NCI-H187 treated with DMSO at 0.1 percent for 48 hours (cell line): ENCODE data around the gene TMEM181.
"Not testable (repeated sequence)": the region's sequence is repeated elsewhere in the genome, so short reads cannot be mapped to it uniquely, and the experiment has no call there.

Experiments used
- DNase-seq: peaks from one replicate; lab custom pipeline; 2025; lab: John Stamatoyannopoulos, UW

TMEM181 gene

GRCh38 chr6:158599635-158600034, 39.7 kb downstream of the TMEM181 start:
- DNase-seq: no peak

- no peak for DNase-seq
These were observed 43.6 kb downstream of the TMEM181 start for GRCh38 chr6:158603261-158604047.

GRCh38 chr6:158604048-158604406, 44.1 kb downstream of the TMEM181 start:
- DNase-seq: no peak

DNA sequence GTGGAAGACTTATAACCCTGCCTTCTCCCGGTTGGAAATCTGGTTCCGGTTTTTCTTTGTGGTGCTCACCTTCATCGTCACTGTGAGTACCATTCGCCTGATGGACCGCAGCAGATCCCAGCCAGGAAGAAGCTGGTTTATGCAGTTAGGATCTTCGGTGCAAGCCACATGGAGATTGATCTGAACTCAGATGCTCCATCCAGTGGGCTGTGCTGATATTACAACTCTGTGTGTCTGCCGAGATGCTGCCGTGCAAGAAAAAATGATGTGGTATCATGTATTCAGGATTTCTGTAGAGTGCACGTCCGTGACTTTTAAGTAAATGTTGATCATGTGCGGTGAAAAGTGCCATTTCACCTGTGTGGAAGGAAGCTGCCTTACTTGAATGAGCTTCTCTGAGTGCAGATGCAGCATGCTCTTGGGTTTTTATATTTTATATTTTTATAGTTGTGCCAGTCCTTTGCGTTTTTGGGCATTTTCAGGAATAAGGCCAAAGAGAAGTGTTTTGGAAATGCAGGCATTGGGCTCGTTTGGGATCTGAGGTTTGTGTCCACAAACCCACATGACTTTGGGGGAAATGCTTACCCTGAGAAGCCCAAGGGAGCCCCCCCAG, 45.5 kb downstream of the TMEM181 start:
- DNase-seq: no peak

DNA sequence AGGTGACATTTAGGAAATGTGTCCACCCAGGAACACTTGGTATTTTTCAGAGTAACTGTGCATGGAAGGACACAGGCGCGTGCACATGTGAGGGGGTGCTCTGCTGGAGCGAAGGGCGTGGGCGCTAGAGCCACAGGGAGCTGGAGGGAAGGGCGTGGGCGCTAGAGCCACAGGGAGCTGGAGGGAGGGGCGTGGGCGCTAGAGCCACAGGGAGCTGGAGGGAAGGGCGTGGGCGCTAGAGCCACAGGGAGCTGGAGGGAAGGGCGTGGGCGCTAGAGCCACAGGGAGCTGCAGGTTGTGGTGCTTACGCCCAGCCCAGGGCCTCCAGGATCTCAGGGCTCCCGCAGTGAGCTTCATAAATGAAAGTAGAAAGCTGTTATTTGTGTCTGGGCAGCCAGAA, 46.1 kb downstream of the TMEM181 start:
- not testable (repeated sequence) for DNase-seq

DNA sequence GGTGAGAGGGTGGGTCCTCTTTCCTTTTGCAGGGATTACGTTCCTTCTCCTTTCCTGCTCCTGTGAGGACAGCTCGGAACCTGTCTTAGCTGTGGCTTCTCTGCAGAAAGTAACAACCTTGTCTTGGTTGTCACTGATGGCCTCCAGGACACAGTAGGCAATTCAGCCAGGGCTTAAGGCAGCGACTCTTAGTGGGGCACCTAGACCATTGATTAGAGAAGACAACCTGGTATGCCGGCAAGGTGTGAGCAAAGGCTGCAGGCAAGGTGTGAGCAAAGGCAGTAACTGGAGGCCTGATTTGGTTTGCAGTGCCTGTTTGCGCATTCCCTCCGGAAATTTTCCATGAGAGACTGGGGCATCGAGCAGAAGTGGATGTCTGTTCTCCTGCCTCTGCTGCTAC, 47.0 kb downstream of the TMEM181 start:
- no peak for DNase-seq

DNA sequence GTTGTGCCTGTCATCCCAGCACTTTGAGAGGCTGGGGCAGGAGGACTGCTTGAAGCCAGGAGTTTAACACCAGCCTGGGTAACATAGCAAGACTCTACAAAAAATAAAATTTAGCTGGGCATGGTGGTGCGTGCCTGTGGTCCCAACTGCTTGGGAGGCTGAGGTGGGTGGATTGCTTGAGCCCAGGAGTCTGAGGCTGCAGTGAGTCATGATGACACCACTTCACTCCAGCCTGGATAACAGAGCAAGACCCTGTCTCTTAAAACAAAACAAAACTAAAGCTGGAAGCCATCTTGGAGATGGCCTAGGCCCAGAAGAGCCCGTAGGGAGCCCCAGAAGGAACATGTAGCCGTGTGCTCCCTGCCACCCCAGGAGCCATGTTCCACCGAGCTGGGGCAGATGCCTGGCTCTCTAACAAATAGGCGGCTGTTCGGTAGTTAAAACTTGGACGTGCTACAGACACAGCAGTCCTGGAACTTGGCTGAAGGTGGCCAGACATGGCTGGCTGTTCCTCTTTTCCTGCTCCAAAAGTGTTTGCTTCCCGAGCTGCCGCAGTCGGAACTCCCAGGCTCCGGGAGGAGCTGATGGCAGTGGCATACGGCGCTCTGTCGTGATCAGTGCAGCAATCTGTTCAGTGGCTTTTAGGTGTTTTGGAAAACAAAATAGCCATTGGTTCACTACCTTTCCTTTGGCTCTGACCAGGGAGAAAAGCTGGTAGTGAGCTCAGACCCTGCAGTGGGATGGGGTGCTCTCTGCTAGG, 47.7 kb downstream of the TMEM181 start:
- DNase-seq: no peak

- no peak for DNase-seq
These were observed 48.3 kb downstream of the TMEM181 start for GRCh38 chr6:158608221-158608620.

DNA sequence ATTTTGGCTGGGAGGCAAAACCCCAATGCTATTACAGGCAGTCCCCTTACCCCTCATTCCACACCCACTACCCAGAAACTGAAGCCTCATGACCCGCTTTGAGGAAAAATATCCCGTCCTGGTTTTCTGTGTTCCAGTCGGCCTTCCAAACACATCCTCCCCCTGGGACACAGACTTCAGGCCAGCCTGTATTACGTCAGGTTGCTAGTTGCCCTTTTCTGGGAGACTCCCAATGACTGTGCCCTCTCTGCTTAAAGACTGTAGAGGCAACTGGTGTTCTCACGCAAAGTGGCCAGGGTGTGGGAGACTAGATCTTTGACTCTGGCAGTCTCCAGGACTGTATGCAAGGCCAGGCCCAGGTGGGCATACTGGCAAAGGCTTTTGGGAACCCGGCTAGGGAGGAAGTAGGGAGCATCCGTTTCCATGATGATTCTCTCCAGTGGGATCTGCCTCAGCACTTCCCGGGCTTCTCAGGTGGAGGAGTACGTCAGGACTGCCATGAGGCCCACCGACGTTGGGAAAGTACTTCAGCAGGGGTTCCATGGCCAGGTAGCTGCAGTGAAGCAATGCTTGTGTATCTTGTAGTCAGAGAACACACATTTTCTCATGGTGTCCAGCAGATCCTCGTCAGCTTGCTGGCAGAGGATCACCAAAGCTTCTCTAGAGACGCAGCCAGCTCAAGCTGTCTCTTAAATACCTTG, 49.7 kb downstream of the TMEM181 start:
- no peak for DNase-seq

DNA sequence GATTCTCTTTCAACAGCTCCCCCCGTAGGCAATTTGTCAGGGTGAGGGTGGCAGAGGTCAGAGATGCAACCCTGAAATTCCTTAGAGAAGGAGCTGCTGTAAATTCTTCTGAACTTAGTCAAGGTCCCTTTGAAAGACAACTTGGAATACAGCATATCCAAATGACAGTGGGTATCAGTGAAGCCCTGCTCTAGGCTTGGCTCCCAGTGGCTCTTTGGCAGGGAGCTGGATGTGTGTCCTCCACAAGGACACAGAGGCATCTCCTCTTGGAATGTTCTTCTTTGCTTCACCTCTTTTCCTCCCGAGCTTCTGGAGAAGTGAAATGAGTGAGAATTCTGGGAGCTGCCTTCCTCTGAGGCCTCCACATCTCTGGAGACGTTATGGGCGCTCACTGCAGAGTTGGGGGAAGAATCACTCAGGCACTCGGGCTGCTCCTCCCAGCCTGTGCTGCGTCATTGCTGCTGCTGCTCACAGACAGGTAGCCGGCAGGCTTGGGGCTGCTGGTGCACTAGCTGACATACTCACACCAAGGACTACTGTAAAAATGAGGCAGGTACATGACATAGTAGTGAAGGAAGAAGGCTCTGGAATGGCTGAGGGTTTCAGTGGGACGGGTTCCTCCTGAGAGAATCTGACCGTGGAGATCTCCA, 50.6 kb downstream of the TMEM181 start:
- DNase-seq: no peak

DNA sequence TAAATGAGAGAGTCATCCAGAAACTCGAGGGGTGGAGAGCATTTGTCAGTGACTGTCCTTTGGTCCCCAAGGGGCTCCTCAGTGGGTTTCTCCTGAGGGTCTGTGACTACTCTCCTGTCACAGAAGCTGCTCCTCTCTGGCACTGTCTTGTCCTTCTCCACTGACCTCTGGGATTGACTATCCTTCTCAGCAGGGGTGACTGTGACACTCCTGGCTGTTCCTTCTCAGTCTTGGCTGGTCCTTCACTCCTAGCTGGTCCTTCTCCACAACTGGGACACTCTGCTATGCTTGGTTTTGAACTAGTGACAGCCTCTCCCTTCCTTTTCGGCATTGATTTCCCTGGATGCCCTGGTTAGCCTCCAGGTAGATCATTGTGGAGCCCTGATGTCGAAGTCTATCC, 51.1 kb downstream of the TMEM181 start:
- no peak for DNase-seq

GRCh38 chr6:158611541-158612370, 51.9 kb downstream of the TMEM181 start:
- no peak for DNase-seq

GRCh38 chr6:158614606-158615005, 54.7 kb downstream of the TMEM181 start:
- DNase-seq: not testable (repeated sequence)

- not testable (repeated sequence) for DNase-seq
These were observed 58.4 kb downstream of the TMEM181 start for GRCh38 chr6:158618289-158618688.

- DNase-seq: no peak
These were observed 60.3 kb downstream of the TMEM181 start for GRCh38 chr6:158619922-158620801.

DNA sequence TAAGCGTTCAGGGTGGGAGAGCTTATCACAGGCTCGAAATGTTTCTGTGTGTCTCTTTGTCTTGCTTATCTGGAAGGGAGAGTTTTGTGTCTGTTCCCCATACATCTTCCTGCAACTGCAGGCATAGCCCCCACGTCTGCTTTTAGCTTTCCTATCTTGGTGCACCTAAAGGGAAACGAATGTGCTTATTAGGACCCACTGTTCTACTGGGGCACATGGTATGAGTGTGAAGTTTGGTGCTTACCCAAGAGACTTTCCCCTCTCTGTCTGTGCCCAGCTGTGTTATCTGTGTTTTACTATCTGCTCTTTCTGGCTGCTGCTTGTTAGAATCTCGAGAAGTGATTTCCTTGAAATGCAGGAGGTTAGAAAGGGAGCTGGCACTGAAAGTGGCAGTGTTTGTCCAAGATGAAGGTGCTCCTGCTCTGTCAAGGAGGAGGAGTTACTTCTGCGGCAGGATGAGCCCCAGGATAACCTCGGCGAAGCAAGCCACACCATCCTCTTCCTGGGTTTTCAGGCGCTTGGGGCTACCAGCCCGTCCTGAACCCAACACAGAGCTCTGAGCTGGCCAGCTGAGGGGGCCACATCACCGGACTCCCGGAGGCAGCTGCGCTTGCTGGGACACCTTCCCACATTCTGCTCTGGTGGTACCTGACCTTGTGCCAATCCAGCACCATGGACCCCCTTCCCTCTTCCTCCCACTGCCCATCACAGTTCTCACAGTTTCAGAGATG, 61.2 kb downstream of the TMEM181 start:
- no peak for DNase-seq

DNA sequence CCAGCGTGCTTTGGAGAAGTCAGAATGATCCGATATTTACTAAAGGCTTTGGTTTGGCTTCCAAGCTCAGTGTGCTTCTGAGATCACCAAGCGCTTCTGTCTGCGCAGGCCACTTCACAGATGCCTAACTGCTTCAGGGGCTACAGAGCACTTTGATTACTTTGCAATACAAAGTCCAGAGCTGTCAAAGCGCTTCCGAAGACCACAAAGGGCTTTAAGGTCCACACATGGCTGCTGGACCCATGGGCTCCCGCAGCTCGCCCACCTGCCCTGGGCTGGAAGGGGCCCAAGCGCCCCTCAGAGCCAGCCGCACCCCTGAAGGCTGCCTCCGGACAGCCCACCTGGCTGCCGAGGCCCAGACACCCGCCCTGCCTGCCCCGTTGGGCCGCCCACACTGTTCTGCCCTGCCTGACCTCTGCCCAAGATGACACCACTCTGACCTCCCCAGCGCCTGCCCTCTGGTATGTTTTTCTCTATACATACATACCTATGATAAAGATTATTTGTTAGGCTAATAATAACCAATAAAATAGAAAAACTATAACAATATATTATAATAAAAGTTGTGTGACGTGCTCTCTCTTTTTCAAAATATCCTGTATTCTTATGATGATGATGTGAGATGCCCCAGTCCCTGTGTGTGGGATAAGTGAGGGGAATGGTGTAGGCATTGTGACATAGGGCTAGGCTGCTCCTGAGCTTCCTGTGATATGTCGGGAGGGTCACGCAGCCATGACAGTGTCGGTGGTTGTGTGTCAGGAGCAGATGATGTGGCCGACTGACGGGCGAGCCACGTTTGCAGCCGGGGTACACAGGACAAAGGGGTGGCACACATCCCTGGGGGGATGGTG, 62.0 kb downstream of the TMEM181 start:
- no peak for DNase-seq

DNA sequence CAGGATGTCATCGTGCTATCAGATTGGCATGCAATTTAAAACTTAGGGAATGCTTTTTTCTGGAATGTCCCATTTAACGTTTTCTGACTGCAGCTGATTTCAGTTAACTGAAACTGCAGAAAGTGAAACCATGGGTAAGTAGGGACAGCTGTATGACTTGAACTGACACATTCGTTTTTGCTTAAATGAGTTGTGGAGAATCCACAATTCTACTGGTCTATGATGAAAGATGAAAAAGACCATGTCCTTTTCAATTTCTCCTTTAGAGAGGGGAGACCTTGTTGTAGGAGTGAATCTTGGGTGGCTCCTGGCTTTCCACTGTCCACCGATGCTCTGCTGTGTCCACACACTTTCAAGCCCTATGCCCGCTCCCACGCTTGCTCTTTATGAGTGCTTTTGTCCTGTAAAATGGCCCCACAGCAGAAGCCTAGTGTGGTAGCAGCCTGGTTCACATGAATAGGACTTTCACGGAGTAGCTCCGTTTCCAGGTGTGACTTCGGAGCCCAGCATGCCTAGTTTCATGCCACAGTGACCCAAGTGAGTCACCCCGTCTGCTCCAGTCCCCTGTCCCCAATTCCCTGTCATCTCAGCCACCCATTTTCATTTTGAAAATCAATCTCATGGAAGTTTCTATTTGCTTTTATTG, 62.8 kb downstream of the TMEM181 start:
- no peak for DNase-seq
